HG03521 (cell line): ENCODE results near the gene PCSK5.
"Not testable (repeated sequence)": the region's sequence is repeated elsewhere in the genome, so short reads cannot be mapped to it uniquely, and the experiment has no call there.

Experiments used
- ATAC-seq: cut with Tn5 transposase; IDR thresholded peaks from one replicate; pipeline ENCODE4 v1.9.1; 2021; ENCODE audit warnings: mild to moderate bottlenecking, moderate library complexity; ENCODE audit not compliant: unreplicated experiment

Gene PCSK5

DNA sequence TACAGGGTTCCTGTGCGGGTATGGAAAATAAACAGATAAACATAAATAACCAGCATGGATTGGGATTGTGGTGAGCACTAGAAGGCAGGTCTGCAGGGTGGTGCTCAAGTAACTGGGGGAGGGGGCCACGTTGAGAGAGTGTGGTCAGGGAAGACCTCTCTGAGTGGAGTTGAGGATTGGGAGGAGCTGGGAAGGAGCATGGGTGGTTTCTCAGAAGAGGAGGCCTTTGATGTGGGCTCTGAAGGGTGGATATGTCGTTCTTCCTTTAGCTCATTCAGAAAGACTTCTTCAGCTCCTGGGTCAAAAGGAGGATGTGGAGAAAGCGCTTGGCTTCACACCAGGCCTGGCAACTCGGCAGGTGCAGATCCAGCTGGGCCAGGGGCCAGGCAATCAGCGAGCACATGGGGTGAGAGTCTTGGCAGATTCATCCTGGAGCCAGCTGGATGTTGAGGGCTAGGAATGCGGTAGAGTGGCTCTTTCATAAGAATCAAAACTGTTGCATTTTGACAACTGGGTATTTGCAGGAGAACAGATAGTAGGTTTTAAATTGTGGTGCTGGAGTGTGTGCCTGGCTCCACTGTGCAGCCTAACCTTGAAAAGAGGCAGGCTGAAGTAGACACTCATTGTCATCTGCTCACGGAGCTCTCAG, 71.7 kb downstream of the PCSK5 start:
- no peak for ATAC-seq

DNA sequence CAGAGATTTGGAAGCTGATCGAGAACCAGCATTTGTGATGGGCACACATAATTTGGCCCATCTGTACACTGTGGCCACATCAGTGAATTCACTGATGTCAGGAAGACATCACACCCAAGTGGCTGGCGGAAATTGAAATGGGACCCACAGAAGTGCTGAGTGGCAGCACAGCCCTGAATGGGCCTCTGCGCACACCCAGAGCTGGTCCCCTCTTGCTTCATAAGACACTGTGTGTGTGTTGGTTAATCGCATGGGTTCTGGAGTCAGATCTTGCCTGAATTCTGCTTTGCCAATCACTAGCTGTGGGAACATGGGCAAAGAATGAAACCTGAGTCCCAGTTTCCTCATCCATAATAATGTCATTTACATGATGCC, 72.2 kb downstream of the PCSK5 start:
- no peak for ATAC-seq

DNA sequence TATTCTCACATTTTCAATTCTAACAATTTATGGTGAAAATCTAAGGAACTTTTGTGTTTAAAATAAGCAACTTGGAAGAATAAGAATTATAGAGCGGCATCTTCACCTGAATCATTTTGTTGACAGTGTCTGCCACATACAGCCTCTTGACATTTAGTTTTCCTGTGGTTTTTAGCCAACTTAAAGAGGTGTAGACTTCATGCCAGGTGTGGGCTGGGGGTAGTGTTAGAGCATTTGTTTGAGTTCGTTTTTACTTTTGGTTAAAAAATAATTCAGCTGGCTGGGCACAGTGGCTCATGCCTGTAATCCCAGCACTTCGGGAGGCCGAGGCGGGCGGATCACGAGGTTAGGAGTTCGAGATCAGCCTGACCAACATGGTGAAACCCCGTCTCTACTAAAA, 72.8 kb downstream of the PCSK5 start:
- not testable (repeated sequence) for ATAC-seq

DNA sequence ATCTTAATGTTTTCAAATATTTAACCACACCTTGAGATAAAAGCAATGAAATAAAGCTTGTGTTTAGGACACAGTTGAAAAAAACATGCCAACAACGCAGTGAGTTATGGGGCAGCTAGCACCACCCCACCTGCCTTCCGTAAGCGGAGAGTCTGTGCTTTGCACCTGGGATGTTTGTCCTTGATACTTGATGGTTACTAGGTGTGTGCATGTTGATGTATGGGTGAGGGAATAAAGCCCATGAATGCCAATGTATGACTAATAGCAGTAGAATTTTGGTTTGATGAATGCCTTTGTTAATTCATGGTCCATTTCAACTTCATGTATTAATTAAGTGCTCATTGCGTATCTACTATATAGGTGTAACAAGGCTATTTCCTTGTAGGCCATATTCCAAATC, 74.0 kb downstream of the PCSK5 start:
- ATAC-seq: no peak

DNA sequence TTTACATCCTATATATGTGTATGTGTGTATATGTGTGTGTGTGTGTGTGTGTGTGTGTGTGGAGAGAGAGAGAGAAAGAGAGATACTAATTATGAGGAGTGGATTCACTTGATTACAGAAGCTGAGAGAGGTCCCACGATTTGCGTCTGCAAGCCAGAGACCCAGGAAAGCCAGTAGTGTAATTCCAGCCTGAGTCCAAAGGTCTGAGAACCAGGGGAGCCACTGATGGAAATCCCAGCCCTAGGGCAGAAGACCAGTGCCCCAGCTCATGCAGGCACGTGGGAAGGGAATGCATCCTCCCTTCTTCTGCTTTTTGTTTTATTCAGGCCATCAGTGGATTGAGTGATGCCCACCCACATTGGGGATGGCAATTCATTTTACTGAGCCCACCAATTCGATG, 74.8 kb downstream of the PCSK5 start:
- ATAC-seq: no peak

DNA sequence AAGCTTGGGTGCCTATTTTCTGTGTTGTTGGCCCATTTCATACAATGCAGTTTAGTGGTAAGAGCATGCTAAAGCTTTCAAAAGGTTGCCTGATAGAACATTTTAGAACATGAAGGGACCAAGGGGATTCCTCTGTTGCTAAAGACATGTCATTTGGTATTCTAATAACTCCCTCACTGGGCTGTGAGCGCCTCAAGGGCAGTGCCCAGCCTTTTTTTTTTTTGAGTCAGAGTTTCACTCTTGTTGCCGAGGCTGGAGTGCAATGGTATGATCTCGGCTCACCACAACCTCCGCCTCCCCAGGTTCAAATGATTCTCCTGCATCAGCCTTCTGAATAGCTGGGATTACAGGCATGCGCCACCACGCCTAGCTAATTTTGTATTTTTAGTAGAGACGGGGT, 77.1 kb downstream of the PCSK5 start:
- ATAC-seq: no peak

DNA sequence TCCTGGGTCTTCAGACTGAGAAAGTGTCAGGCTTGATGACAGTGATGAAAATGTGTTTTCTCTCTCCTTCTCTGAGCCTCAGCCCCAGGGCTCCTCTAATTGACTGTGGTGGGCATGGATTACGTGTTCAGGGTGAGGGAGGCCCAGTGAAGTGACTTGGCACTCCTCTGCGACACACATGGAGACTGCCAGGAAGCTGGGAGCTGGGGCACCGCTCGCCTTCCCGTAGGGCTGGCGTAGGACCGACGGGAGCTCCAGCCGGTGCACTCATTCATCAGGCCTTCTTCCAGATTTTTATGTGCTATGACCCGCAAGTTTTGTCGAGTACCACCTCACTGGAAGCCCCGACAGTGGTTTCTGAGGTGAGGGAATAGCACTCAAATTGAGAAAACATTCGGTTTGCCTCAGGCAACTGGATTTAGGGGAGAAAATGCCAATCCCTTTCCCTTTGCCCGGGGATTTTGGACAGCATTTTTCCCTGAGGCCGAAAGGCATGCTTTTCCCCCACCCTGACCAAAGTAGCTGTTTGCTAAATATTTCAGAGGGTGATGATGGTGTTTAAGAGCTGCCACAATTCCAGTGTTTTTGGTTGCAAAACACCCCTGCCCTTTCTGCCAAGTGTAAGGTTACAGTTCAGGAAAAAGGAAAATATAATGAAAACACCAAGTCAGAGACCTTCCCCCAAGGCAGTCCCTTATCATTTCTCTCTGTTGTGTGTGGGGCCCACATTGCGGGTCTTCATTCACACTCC, 83.7 kb downstream of the PCSK5 start:
- no peak for ATAC-seq

DNA sequence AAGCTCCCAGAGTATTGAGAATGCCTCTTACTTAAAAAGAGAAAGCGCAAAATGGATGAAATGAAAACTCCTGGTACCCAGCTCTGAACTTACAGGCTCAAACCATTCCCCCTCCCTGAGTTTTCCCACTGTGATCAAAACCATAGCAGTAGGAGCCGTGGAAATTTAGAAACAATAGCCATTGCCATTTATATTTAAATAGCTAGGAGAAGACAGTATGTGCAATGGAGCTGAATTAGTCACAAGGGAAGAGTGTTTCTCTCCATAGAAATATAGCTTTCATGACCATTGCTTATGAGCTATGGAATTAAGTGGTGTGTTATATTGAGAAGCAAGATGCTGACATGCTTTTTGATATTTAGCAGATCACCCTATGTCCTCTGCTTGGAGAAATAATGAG, 84.6 kb downstream of the PCSK5 start:
- no peak for ATAC-seq

DNA sequence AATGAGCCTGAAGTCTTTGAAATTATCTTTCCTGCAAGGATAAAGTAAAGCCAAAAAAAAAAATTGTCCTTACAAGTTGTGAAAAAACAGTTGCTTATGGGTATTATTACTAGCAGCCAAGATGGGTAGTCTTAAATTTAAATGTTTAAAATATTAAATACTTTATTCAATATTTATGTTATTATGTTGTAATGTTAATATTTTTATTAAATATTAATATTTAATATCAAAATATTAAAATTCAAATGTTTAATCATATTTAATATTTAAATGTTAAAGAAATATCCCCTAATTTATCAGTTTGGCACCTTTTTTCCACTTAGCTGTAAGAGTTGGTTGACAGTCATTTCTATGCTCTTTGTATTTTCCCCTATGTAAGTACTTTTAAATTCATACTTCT, 86.1 kb downstream of the PCSK5 start:
- ATAC-seq: no peak

DNA sequence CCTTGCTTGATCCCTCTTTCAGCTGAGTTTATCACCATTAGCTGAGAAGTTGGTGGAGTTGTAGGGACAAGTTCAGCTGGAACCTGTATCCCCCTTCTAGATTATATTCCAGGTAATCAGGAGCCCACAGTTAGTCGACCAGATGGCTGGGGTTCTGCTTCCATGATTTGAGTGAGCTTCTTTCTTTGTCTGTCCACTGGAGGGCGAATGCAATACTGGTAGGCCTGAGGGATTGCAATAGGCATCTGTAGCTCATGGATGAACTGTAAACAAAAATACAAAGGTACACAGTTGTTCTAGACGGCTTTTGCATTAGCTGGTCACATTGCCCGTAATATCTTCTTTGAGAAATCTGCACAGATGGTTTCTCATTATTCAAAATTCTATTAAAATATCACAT, 88.9 kb downstream of the PCSK5 start:
- no peak for ATAC-seq

DNA sequence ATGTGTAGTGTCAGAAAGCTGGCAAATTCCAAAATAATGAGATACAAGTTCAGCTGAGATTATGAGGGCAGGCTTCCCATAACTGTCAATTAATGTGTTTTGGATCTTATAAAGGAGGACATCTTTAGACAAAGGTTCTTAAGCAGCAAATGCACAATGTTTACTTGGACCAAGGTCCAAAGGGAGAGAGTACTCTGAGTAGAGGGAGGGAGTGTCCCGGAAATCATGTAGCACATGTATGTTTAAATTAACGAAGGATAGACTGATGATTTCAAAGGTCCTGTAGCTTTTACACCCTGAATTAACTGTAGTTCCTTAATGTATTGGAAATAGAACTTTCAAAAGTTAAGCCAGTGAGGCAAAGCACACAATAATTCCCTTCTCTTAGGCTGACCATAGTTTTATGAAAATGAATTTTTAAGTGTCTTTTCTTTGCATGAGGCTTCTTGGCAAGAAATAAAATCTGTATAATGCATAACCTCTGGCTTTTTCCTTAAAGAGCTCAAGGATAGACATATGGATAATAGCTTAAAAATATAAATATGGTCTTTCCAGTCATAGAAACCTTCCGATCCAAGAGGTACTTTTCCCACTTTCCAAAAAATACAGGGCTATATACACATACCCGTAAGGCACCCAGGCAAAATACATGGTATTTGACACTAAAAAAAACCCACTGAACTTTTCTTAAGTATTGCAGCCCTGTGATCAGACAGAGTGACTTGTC, 93.0 kb downstream of the PCSK5 start:
- ATAC-seq: no peak

DNA sequence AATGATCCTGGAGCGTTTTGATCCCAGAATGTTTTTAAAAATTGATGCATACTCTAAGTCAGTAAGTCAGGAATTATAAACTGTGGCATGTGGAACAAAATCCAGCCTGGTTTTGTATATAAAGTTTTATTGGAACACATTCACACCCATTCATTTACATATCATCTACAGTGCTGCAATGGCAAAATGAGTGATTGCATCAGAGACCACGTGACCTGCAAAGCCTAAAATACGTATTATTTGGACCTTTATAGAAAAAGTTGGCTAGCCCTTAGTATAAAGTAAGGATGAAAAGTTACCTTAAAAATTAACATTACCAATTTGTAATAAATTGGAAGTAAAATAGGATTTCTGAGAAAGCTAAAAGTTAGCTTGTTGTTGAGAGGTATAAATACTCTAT, 95.0 kb downstream of the PCSK5 start:
- no peak for ATAC-seq

DNA sequence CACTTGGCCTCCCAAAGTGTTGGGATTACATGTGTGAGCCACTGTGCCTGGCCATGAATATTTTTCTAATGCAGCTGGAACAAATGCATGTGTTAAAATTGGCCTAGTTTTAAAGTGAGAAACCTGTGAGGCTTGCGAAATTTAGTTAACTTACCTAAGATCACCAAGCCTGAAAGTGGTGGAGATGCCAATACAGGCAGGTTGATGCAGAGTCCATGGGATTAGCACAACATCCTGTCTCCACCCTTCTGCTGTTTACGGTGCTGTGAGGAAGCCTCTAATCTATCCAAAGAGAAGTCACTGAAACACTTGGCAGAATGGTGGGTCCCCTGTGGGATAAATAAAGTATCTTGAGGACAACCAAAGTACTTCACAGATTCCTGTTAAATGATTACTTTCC, 98.2 kb downstream of the PCSK5 start:
- no peak for ATAC-seq

DNA sequence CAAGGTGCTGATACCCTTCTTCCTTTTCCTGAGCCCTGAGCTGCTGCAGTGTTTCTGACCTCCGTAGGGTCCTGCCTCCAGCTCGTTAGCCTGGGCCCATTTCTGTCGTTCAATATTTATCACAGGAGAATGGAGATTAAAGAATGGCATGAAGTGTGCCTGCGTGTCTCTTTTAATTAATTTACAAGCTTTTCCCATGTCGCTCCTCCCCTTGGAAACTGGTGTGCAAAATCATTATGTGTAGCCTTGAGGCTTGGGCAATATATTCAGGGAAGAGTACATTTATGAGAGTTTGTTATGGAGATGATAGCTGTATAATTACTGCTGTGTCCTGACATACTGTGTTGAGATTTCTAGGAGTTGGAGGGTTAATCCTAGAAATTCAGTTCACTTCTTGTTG, 99.7 kb downstream of the PCSK5 start:
- ATAC-seq: no peak

DNA sequence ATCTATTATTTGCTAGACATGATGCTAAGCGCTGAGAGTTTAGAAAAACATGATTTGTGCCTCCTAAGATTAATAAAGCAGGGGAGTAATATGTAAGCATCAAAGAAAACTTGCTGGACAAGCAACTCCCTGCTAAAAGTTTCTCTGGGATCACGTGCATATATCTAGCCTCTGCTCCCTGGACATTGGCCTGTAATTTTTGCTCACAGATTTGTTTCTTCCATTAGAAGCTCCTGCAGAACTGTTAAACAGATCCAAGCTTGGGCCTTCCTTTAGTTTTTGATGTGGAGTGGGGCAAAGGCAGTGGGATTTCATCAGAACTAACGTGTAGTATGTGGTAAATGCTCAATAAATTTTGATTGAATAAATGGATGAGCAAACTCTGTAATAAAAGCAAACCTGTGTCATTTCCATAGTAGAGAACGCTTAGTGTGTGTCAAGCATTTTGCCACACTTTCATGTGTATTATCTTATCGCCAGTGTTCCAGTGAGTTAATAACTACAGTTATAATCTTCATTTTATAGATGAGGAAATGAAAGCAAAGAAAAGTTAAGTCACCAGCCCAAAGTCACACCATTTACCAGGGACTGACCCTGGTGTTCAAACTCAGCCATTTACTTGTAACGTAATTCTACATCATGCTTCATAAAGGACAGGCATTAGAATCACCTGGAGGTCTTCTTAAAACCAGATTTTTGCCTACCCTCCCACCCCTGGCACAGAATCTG, 100.3 kb downstream of the PCSK5 start:
- no peak for ATAC-seq

DNA sequence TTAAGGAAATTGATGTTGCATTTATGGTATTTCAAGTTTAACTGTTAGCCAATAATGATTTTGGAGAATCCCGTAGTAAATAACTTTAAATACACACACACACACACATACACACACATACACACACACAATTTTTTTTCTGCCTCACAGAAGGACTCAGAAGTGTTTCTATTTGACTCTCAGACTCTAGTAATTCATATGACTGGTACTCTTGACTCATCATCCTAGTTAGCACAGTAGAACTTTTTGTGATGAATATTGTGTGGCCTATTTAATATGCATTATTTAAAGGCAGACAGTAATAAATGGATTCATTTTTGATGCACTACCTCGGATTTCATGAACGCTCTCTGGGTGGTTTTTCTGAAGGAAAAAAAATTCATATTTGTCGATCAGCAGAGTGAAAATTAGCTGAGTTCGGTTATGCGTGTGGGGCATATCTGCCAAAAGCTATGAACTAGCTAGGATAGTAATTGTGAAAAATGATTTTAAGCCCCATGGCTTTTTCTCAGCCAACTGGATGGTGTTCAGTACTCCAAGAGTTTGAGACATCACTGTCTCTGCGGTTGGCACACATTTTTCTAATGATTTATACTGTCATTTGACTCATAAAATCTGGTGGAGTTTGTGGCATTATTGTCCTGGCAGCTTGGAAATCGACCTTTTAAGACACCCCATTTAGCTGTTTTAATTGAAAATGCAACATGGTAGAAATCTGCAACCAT, 102.2 kb downstream of the PCSK5 start:
- ATAC-seq: no peak

DNA sequence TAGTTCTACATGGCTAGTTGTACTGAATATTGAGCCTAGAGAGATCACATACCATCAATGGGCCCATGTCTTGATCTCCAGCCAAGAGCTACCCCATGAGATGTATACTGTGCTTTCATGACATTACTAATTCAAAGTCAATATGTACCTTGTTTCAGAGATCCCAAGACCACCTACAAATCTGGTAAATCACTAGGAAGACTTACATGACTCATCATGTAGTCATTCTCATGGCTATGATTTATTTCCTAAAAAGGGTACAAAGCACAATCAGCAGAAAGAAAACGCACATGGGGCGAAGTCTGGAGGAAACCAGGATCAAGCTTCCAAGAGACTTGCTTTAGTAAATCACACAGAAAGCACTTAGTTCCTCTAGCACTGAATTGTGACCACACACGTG, 103.0 kb downstream of the PCSK5 start:
- no peak for ATAC-seq

DNA sequence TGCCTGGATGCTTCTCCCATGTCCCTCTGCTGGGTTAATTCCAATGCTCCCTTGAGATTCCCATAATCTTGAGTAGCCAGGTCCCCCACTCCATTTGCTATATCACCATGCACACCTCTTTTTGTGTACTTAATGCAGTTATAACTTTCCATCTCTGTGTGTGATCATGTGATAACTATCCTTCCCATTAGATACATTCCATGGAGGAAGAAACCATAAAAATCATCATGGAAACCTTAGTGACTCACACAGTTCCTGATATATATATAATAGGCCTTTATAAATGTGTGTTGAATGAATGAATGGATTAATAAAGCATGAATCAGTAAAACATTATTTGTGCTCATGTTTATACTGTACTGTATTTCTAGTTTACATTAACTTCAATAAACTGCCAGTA, 104.6 kb downstream of the PCSK5 start:
- ATAC-seq: no peak

DNA sequence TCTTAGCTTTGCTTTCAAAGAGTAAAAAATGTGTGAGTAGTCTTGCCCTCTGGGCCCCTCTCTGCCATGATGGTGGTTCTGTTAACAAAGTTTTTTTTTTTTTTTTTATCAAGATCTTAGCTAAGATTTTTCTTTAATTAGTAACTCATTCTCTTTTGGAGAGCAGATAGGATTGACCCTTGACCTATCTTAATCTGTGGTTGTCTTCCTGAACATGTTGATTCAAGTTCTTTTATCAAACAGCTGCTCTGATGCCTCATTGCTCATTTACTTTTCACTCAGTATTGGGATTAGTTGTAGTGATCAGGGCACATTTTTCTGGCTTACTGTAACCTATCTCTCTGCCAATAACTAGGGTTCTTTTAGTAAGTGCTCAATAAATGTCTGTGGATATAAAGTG, 106.3 kb downstream of the PCSK5 start:
- ATAC-seq: no peak

DNA sequence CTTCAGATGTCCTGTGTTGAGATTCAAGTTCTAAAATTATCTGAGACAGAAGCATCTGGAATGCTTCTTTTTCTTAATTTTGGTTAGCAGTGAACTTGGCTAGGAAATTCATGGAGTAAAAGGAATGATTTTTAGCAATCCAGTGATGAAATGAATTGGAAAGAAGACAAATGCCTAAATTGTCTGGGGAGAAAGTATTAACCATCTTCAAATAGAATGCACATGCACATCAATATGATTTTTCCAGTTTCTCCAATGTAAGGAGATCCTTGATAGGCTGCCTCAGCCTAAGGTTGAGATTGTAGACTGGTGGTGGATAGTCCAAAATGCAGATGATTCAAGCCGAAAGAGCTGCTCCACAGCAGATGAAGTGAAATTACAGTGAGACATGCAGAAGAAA, 106.7 kb downstream of the PCSK5 start:
- no peak for ATAC-seq
